Tibial nerve (tissue), 3 donors: ENCODE measurements around the gene NKD2.

Experiments
- EP300 ChIP-seq, 2 donors: sonication (generic); formaldehyde crosslinking; IDR thresholded peaks; one replicate each; pipeline ENCODE4 v1.6.1; 2017; ENCODE audit warnings: antibody characterized with exemption in 2 of 2, mild to moderate bottlenecking in 1 of 2
- POLR2A ChIP-seq, 2 donors: fragments of 450-650 bp; IDR thresholded peaks; one replicate each; pipeline ENCODE4 v1.6.1; 2017; ENCODE audit warnings: antibody characterized with exemption in 2 of 2, mild to moderate bottlenecking in 2 of 2, moderate library complexity in 2 of 2

DNA sequence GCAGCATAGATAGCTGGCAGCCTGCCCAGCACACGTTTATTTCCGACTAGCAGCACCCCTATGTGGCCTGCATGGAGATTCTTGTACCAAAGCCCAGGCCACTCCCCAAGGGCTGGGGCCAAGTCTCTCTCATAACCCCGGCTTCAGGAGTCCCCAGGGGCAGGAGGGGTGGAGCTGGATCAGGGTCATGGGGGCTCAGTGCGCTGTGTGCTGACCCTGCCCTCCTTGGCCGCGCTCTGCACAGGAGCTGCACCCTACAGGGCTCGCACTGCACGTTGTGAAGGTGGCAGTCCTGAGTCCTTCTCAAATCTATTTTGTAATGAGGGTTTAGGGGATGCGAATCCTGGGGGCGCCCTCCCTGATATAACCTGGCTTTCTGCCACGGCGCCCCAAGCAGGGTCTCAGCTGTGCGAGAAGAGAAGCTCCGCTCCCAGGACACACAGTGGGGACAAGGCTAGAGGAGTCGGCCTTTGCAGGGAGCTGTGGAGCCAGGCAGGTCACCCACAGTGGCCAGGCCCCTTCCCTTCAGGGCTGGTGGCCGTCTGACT, 28.6 kb downstream of the NKD2 start:
- TF ChIP-seq POLR2A (IDR thresholded peaks at IDR 0.05) (no peak), EP300 (IDR thresholded peaks at IDR 0.05) (no peak)
